K562 (cell line): ENCODE data around the gene BACE2. TPM values are rescaled to one million over a fixed set of nuclear protein-coding genes. Genes with fewer than 3 reads are reported as not detected.

Experiments
- ATAC-seq: fragments of 200-7000 bp; cut with Tn5 transposase; 3 replicates; pipeline ENCODE4 v1.9.1; 2020; ENCODE audit warnings: moderate library complexity
- BruUV-seq: library from RNA; stranded (reverse); fragments of 400-500 nt; replicated peaks from 2 replicates; lab custom pipeline; 2021; lab: Mats Ljungman, UMichigan
- CTCF ChIA-PET: fragments of 300-600 bp; formaldehyde crosslinking; extraction: SDS; loops from one replicate; lab custom pipeline; 2021; ENCODE audit warnings: low intra/inter-chr PET ratio; lab: Yijun Ruan, JAX
- POLR2A ChIA-PET: fragments of 300-600, 350-650 bp; sonication (Branson Sonifier 250); formaldehyde crosslinking; extraction: SDS; loops from one replicate; lab custom pipeline; 2021; ENCODE audit warnings: antibody characterized with exemption, inconsistent platforms; lab: Yijun Ruan, JAX
- DNase-seq, 4 experiments: peaks; one replicate each; pipeline versions ENCODE4 v3.0.0 to v3.0.0-alpha.2; 2011 to 2018; ENCODE audit warnings: low spot score in 3 of 4, mixed read lengths in 3 of 4; ENCODE audit errors: extremely low read depth in 1 of 4
- FAIRE-seq: peaks from 2 replicates; lab custom pipeline; 2011; peaks lifted over from hg19 to GRCh38; lab: Jason Lieb, UNC
- H2AFZ ChIP-seq: 2 replicates; pipeline ENCODE4 v1.6.0; 2011; ENCODE audit warnings: low read depth, low read length, control low read depth, inconsistent platforms
- H3K27ac ChIP-seq: fragments of 200-600 bp; 3 replicates; pipeline ENCODE4 v1.8.0; 2011; ENCODE audit warnings: low read depth, mild to moderate bottlenecking, control low read depth, inconsistent platforms, low read length, moderate library complexity, mixed read lengths; ENCODE audit errors: extremely low read depth
- H3K27me3 ChIP-seq, 2 experiments: fragments of 300-600 bp in 1 of 2; 2 replicates in 1 of 2; 3 replicates in 1 of 2; pipeline versions ENCODE4 v1.6.0 to v1.8.0; 2011; ENCODE audit warnings: inconsistent platforms in 2 of 2, low read length in 2 of 2, mild to moderate bottlenecking in 1 of 2, mixed read lengths in 1 of 2, moderate library complexity in 1 of 2; ENCODE audit not compliant: control insufficient read depth in 2 of 2, insufficient read depth in 2 of 2
- H3K36me3 ChIP-seq: fragments of 300-600 bp; 3 replicates; pipeline ENCODE4 v1.8.0; 2011; ENCODE audit warnings: mild to moderate bottlenecking, low read length, inconsistent platforms; ENCODE audit not compliant: control insufficient read depth, insufficient read depth
- H3K4me1 ChIP-seq, 2 experiments: fragments of 200-600 bp in 1 of 2; replicated peaks in 1 of 2; 2 replicates in 1 of 2; 3 replicates in 1 of 2; pipeline versions ENCODE4 v1.5.1 to v1.8.0; 2011; ENCODE audit warnings: inconsistent platforms in 2 of 2, low read length in 2 of 2, mild to moderate bottlenecking in 1 of 2, mixed read lengths in 1 of 2, moderate library complexity in 1 of 2; ENCODE audit not compliant: control insufficient read depth in 2 of 2, insufficient read depth in 2 of 2
- H3K4me2 ChIP-seq: 2 replicates; pipeline ENCODE4 v1.6.1; 2011; ENCODE audit warnings: low read length, control low read depth, inconsistent platforms, mixed read lengths; ENCODE audit not compliant: insufficient read depth
- H3K4me3 ChIP-seq: fragments of 200-600 bp; sonication (generic), shearing (Covaris generic); 2 replicates; pipeline ENCODE4 v1.5.1; 2016; ENCODE audit warnings: control low read depth, inconsistent platforms
- H3K79me2 ChIP-seq: fragments of 200-600 bp; 3 replicates; pipeline ENCODE4 v1.8.0; 2011; ENCODE audit warnings: low read length, inconsistent platforms; ENCODE audit not compliant: control insufficient read depth, insufficient read depth
- H3K9ac ChIP-seq, 2 experiments: 2 replicates each; pipeline versions ENCODE4 v1.6.0 to v1.6.1; 2011; ENCODE audit warnings: low read depth in 2 of 2, low read length in 2 of 2, control low read depth in 1 of 2, inconsistent platforms in 1 of 2, mild to moderate bottlenecking in 1 of 2, mixed read lengths in 1 of 2; ENCODE audit not compliant: insufficient read depth in 1 of 2
- H3K9me1 ChIP-seq: one replicate; pipeline ENCODE4 v1.6.0; 2011; ENCODE audit warnings: inconsistent platforms, mild to moderate bottlenecking, low read length, moderate library complexity; ENCODE audit not compliant: control insufficient read depth, insufficient read depth
- H3K9me3 ChIP-seq: replicated peaks from 2 replicates; pipeline ENCODE4 v1.5.1; 2011; ENCODE audit warnings: low read depth, low read length, inconsistent platforms; ENCODE audit not compliant: control insufficient read depth, insufficient read depth
- H4K20me1 ChIP-seq: replicated peaks from 2 replicates; pipeline ENCODE4 v1.6.1; 2011; ENCODE audit warnings: low read length, inconsistent platforms, mixed read lengths; ENCODE audit not compliant: control insufficient read depth, insufficient read depth
- BRF1 ChIP-seq: IDR thresholded peaks from 3 replicates; pipeline ENCODE4 v1.6.1; 2011; ENCODE audit warnings: borderline replicate concordance, mild to moderate bottlenecking; ENCODE audit not compliant: insufficient read length; ENCODE audit errors: extremely low read depth
- NR3C1 ChIP-seq: sonication (generic); formaldehyde crosslinking; IDR thresholded peaks from 2 replicates; pipeline ENCODE4 v1.8.1; 2022; ENCODE audit warnings: missing genetic modification reagents
- ZNF445 ChIP-seq: fragments of 250-450 bp; sonication (Bioruptor Pico); IDR thresholded peaks from 2 replicates; pipeline ENCODE4 v1.4.0; 2020; ENCODE audit warnings: low read depth, mild to moderate bottlenecking, moderate library complexity
- ZNF778 ChIP-seq: fragments of 450-650 bp; formaldehyde crosslinking; IDR thresholded peaks from 2 replicates; pipeline ENCODE4 v1.4.0; 2020; ENCODE audit warnings: mild to moderate bottlenecking, moderate library complexity
- WGBS: fragments of 100-300 bp; shearing (Covaris generic); methylation state at CpG from one replicate; pipeline ENCODE4 v1.1.6; 2016; ENCODE audit warnings: low coverage, mixed read lengths; ENCODE audit not compliant: insufficient coverage; ENCODE audit errors: missing lambda C conversion rate; 5-methylcytosine and 5-hydroxymethylcytosine counted together
- in situ Hi-C: fragments of 300-500 bp; cut with MboI; formaldehyde crosslinking; loops from 4 replicates; pipeline ENCODE4 v1.15.0; 2018; ENCODE audit warnings: inconsistent platforms, mixed read lengths
- intact Hi-C: fragments of 100-400 bp; cut with micrococcal nuclease; formaldehyde crosslinking; loops from 2 replicates; pipeline ENCODE4 v1.14.2; 2022
- polyA plus RNA-seq, 8 experiments: library from polyadenylated mRNA; depleted of rRNA in 4 of 8; stranded (reverse) in 5 of 8; unstranded in 3 of 8; fragments of >200 nt; fragmentation: Nextera tagmentation in 2 of 8; fragmentation: Illumina TruSeq in 1 of 8; extraction: Ambion mirVana in 2 of 8; extraction: Trizol in 1 of 8; gene quantifications; 2 replicates each; pipeline versions ENCODE4 v1.2.1 to v1.2.3, GENCODE V29; 2011 to 2014; ENCODE audit warnings: inconsistent platforms in 1 of 8, missing spikeins in 1 of 8
- total RNA-seq, 7 experiments: library from RNA; depleted of rRNA in 6 of 7; stranded (reverse); fragments of >200 nt in 6 of 7; fragmentation: Illumina TruSeq in 2 of 7; extraction: Trizol in 2 of 7; gene quantifications; 2 replicates each; pipeline versions ENCODE4 v1.2.1 to v1.2.3, GENCODE V29; 2011 to 2021; ENCODE audit warnings: low replicate concordance in 1 of 7
- TF ChIP-seq, protein P1 (sequence below): fragments of 450-650 bp; IDR thresholded peaks from 2 replicates; pipeline ENCODE4 v1.6.1; 2016; ENCODE audit warnings: missing biosample characterization, missing genetic modification characterization
- TF ChIP-seq, protein P2 (sequence below), 2 experiments: fragments of 250-450 bp in 1 of 2; fragments of 450-650 bp in 1 of 2; sonication (Bioruptor Pico) in 1 of 2; IDR thresholded peaks; 2 replicates each; pipeline versions ENCODE4 v1.6.1 to v1.8.0; 2016 to 2021; ENCODE audit warnings: mild to moderate bottlenecking in 2 of 2, moderate library complexity in 2 of 2, missing compliant biosample characterization in 1 of 2, missing genetic modification characterization in 1 of 2
- TF ChIP-seq, protein P3 (sequence below): fragments of 450-650 bp; formaldehyde crosslinking; IDR thresholded peaks from 2 replicates; pipeline ENCODE4 v1.4.0; 2020; ENCODE audit warnings: mild to moderate bottlenecking, moderate library complexity
- TF ChIP-seq, protein P4 (sequence below): sonication (generic); formaldehyde crosslinking; IDR thresholded peaks from 2 replicates; pipeline ENCODE4 v1.8.0; 2022; ENCODE audit warnings: mild to moderate bottlenecking, missing genetic modification reagents

The BACE2 gene
- total and polyA plus RNA-seq, 9 of the 15 experiments (the other 6 are each of a cell fraction or from before 2014, with no cell fraction given) = 0.05 to 0.24 (median 0.15) TPM; not detected in 2

DNA sequence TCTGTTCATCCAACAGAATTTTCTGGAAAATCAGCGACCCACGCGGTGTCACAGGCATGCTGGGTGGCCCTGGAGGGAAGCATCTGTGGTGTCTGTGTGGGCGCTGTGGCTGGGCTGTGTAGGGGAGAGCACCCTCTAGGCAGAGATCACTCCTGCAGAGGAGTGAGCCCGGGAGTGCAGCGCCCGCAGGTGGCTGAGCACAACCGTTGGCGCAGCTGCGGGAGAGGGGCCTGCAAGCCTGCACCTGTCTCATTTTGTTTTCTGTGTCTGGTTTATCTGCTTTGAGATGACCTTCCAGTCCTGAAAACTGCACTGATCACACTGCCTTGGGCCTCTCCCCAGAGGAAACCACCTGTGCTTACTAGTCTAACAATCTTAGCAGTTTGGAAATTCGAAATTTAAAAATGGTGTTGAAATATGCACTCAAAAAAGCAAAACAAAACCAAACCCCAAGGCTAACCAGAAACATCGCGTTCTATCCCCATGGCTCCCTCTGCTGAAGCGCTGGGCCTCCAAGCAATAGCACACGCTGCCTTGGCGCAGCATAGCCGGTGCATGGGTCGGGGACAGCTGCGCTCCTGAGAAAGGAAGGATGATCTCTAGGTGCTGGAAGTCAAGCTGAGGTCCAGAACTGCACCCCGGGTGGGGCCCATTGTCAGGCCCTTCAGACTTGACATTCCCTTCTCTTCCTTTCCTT, 153.4 kb downstream of the BACE2 start:
- DNase-seq = no peak
- H3K9me3 ChIP-seq = no peaks in the 10 kb centered on the region
- POLR2A ChIA-PET = no interaction called here
- 0 out of 2 replicates have a peak, but pooled peaks cover 5% of the 10 kb centered on the region for H4K20me1 ChIP-seq
- BruUV-seq = no TSS peak
- no peak overlapping the region for H2AFZ ChIP-seq
- intact Hi-C loops (no loop called here), in situ Hi-C loops (no loop called here)
- no peak for FAIRE-seq
- no peaks in the 10 kb centered on the region for H3K79me2 ChIP-seq
- under 1% methylated on average over 17 of the region's 20 CpGs for WGBS
- peaks cover 0 to 5% of the 10 kb centered on the region in 2 experiments; a peak in 1 of 5 replicates for H3K4me1 ChIP-seq
- no peak overlapping the region for H3K27ac ChIP-seq
- no peaks in the 10 kb centered on the region for H3K9me1 ChIP-seq
- TF ChIP-seq, protein P1, sequence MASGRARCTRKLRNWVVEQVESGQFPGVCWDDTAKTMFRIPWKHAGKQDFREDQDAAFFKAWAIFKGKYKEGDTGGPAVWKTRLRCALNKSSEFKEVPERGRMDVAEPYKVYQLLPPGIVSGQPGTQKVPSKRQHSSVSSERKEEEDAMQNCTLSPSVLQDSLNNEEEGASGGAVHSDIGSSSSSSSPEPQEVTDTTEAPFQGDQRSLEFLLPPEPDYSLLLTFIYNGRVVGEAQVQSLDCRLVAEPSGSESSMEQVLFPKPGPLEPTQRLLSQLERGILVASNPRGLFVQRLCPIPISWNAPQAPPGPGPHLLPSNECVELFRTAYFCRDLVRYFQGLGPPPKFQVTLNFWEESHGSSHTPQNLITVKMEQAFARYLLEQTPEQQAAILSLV (tag) = no peak
- no peak for TF ChIP-seq NR3C1 (CRISPR knock-in tag)
- H3K9ac ChIP-seq = no peak overlapping the region
- CTCF ChIA-PET = no interaction called here
- peaks cover 15 to 52% of the 10 kb centered on the region in 2 experiments; a peak in 3 of 5 replicates for H3K27me3 ChIP-seq
- H3K36me3 ChIP-seq = no peaks in the 10 kb centered on the region
- H3K4me2 ChIP-seq = no peak overlapping the region
- no peak overlapping the region for H3K4me3 ChIP-seq
- ATAC-seq = no peak

DNA sequence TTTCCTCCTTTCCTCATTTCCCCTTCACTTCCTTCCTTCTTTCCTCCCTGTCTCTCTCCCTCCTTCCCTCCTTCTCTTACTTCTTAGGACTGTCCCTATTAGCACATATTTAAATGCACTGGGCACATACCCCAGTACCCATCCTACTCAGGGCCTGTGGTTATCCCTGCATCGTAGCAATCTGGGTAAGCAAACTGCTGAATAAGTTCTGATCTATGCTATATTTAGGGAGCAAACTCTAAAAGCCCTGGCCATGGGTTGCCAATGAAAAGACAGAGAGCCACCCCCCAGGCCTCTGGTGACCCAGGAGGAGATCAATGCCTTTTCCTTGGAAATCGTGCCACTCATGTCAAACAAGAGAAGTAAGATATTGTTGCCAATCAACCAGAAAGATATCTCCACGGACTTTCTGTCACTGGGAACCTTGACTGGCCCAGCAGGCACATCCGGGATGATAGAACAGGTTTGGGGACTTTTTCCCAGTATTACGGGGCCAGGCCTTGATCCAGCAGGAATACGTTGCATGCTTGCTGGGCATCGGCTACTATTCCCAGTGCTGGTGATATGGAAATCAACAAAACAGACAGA, 154.0 kb downstream of the BACE2 start:
- no peaks in the 10 kb centered on the region for H3K9me3 ChIP-seq
- H3K79me2 ChIP-seq = no peaks in the 10 kb centered on the region
- H2AFZ ChIP-seq = no peak overlapping the region
- peaks cover 14 to 54% of the 10 kb centered on the region in 2 experiments; a peak in 3 of 5 replicates for H3K27me3 ChIP-seq
- H3K27ac ChIP-seq = no peak overlapping the region
- no peak overlapping the region for H3K4me3 ChIP-seq
- no peak overlapping the region for H3K4me2 ChIP-seq
- ATAC-seq (no peak), FAIRE-seq (no peak), DNase-seq (no peak)
- BruUV-seq = no TSS peak
- in situ Hi-C loops = no loop called here
- intact Hi-C loops = no loop called here
- H3K36me3 ChIP-seq = no peaks in the 10 kb centered on the region
- no peak overlapping the region for H3K9ac ChIP-seq
- H3K9me1 ChIP-seq = no peaks in the 10 kb centered on the region
- CTCF ChIA-PET = no interaction called here
- peaks cover 0 to 2% of the 10 kb centered on the region in 2 experiments; a peak in 1 of 5 replicates for H3K4me1 ChIP-seq
- POLR2A ChIA-PET = no interaction called here
- 1% methylated on average over 7 of the region's 7 CpGs for WGBS
- H4K20me1 ChIP-seq = 0 out of 2 replicates have a peak, but pooled peaks cover 5% of the 10 kb centered on the region
- no peak for TF ChIP-seq BRF1
- TF ChIP-seq, protein P2, sequence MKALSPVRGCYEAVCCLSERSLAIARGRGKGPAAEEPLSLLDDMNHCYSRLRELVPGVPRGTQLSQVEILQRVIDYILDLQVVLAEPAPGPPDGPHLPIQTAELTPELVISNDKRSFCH (CRISPR knock-in tag; IDR thresholded peaks at IDR 0.05) = no peak
- TF ChIP-seq, protein P2 (tag; IDR thresholded peaks at IDR 0.05) = no peak
- TF ChIP-seq, protein P3, sequence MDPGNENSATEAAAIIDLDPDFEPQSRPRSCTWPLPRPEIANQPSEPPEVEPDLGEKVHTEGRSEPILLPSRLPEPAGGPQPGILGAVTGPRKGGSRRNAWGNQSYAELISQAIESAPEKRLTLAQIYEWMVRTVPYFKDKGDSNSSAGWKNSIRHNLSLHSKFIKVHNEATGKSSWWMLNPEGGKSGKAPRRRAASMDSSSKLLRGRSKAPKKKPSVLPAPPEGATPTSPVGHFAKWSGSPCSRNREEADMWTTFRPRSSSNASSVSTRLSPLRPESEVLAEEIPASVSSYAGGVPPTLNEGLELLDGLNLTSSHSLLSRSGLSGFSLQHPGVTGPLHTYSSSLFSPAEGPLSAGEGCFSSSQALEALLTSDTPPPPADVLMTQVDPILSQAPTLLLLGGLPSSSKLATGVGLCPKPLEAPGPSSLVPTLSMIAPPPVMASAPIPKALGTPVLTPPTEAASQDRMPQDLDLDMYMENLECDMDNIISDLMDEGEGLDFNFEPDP = no peak
- TF ChIP-seq, protein P4, sequence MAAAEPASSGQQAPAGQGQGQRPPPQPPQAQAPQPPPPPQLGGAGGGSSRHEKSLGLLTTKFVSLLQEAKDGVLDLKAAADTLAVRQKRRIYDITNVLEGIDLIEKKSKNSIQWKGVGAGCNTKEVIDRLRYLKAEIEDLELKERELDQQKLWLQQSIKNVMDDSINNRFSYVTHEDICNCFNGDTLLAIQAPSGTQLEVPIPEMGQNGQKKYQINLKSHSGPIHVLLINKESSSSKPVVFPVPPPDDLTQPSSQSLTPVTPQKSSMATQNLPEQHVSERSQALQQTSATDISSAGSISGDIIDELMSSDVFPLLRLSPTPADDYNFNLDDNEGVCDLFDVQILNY (CRISPR knock-in tag) = no peak
- TF ChIP-seq ZNF445 (CRISPR knock-in tag) = no peak
- no peak for TF ChIP-seq ZNF778 (CRISPR knock-in tag)
